Gastrocnemius medialis (tissue), 4 donors: ENCODE measurements around the gene LSAMP.

ENCODE experiments used
- POLR2A ChIP-seq, 2 donors: fragments of 450-650 bp; IDR thresholded peaks; one replicate each; pipeline ENCODE4 v1.6.1; 2017; ENCODE audit warnings: antibody characterized with exemption in 2 of 2, mild to moderate bottlenecking in 2 of 2, moderate library complexity in 2 of 2
- TF ChIP-seq, protein P1 (sequence below), 5 experiments: fragments of 450-650 bp in 3 of 5; fragments of 200-600 bp in 2 of 5; sonication (generic) in 2 of 5; IDR thresholded peaks in 4 of 5; conservative IDR thresholded peaks in 1 of 5; 1 replicate in 4 of 5; 2 replicates in 1 of 5; pipeline ENCODE4 v1.5.1; 2016 to 2019; ENCODE audit warnings: antibody characterized with exemption in 5 of 5, mild to moderate bottlenecking in 3 of 5, moderate library complexity in 3 of 5

DNA sequence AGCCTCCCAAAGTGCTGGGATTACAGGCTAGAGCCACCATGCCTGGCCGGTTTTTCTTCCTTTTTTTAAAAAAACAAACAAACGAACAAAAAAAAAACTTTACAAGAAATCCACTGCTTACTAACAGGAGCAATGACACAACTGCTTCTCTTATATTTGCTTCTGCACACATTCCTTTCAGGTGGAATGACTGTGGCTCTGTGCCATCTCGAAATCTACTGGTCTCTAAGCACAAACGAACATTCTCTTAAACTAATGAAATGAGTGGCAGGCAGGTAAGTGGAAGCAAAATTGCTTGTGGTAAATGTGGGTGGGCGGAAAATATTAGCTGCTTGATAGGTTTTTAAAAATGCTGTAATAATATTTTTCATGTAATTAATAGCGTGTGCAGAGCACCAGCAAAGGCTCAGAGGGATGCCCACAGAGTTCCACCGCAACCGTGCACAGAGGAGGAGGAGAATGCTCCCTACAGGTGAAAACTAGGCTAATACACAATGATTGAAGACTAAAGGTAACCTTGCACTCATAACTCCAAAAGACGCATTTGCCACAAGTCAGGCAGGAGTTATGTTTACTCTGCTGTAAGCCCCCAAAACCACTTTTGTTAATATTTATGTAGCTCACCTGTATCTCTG, 77.4 kb downstream of the LSAMP start:
- TF ChIP-seq POLR2A (IDR thresholded peaks at IDR 0.05), result no peak
- TF ChIP-seq, protein P1, sequence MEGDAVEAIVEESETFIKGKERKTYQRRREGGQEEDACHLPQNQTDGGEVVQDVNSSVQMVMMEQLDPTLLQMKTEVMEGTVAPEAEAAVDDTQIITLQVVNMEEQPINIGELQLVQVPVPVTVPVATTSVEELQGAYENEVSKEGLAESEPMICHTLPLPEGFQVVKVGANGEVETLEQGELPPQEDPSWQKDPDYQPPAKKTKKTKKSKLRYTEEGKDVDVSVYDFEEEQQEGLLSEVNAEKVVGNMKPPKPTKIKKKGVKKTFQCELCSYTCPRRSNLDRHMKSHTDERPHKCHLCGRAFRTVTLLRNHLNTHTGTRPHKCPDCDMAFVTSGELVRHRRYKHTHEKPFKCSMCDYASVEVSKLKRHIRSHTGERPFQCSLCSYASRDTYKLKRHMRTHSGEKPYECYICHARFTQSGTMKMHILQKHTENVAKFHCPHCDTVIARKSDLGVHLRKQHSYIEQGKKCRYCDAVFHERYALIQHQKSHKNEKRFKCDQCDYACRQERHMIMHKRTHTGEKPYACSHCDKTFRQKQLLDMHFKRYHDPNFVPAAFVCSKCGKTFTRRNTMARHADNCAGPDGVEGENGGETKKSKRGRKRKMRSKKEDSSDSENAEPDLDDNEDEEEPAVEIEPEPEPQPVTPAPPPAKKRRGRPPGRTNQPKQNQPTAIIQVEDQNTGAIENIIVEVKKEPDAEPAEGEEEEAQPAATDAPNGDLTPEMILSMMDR (IDR thresholded peaks at IDR 0.05 in 4 of 5, conservative IDR thresholded peaks at IDR 0.05 in 1 of 5), result no peak
